ENCODE data around the gene PDE6G.

Gene PDE6G

DNA sequence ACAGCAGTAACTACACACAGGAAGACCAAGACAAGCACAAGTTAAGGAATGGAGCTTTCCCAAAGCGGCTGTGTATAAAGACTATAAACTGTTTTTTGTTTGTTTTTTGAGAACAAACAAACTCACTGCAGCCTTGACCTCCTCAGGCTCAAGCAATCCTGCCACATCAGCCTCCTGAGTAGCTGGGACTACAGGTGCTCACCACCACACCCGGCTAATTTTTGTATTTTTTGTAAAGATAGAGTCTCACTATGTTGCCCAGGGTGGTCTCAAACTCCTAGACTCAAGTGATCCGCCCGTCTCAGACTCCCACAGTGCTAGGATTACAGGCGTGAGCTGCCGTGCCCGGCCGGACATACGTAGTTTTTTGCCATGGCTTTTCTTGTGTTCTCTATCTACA, 4.1 kb upstream of the PDE6G start:
- no peak for DNase-seq

DNA sequence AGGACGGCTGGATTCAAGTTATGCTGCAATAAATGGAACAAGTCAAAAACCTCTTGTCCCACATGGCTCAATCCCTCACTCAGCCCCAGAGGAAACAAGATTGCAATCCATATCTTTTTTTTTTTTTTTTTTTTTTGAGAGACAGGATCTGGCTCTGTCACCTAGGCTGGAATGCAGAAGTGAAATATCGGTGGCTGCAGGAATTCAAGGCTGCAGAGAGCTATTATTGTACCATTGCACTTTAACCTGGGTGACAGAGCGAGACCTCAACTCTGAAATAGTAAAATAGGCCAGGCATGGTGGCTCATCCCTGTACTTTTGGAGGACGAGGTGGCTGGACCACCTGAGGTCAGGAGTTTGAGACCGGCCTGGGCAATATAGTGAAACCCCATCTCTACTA, 2.7 kb upstream of the PDE6G start:
- no peak for DNase-seq

DNA sequence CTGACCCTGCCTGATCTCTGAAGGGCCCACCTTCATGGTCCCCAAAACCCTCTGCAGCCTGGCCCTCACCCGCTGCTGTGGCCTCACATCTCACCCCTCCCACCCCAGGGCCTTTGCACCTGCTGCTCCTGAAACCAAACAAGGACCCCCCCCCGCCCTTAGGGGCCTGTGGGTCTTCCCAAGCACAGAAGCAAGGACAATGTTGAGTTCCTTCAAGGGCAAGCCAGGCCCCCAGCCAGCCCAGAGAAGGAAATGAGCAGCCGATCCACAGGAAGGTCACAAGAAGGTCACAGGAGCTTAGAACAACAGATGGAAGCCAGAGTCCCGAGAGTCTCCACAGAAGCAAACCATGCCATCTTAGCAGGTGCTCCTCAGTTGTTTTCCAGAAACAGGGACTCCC, 493 bp upstream of the PDE6G start:
- no peak for DNase-seq

DNA sequence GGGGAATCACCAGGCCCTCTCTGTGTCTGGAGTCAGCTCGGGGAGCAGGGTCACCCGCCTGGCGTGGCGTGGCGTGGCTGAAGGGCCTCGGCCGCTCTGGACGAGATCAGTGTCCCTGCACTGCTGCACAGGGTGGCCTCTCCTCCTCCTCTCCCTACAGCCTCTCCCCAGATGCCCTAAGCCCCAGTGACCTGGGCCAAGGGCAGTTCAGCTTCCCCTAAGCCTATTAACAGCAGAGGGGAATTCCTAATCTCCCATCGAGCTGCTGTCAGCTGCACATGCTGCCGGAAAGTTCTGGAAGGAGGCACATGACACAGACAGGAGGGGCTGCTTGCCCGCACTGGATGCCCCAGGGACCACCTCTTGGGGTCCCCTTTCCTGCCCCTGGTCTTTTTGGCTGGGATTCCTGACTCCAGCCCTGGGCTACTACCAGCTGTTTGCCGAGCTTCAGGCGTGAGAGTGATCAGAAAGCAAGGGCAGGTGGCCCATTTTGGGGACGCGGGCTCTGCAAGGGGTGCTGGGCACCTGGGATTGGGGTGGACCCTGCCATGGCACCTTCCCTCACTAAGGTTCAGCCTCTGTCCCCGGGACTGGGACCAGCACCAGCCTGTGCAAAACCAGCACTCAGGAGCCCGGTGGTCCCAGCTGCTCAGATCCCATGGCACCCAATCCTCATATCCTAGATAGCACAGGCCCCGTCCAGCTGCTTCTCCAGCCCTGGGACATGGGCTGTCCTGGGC, 794 bp downstream of the PDE6G start:
- no peak for DNase-seq

DNA sequence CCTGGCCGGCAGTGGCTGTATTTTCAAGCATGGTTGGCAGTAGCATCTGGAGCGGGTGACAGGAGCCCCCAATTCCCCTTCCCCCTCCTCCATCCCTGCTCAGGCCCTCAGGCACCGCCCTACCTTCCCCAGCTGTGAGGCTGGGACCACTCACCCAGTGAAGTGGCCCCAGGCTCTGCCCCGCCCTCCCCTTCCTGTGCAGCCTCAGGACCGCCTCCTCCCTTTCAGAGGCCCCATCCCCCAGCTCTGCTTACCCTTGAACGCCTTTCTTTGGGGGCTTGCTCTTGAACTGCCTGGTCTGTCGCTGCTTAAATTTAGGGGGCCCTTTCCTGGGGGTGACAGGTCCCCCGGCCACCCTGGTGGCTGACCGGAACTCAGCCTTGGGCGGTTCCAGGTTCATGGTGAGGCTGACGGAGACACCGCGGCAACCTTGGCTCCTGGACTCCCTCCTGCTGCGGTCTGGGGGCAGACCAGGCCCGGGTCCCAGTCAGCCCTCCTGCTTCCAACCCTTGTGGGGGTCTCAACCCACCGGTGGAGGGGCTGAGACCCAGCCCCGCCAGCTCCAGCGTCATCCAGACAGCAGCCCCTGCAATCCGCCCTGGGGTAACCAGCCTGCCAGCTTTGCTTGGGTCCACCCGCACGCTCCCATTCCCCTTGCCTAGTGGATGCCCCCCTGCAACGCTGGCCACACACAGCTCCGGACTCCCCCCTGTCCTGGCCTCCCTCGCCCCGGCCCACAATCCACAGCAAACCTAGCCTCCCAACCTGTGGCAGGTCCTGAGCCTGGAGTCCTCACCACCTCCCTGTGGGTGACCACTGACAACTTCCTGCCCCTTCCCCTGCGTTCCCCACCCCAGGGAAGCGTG, 3.2 kb downstream of the PDE6G start:
- no peak for DNase-seq

DNA sequence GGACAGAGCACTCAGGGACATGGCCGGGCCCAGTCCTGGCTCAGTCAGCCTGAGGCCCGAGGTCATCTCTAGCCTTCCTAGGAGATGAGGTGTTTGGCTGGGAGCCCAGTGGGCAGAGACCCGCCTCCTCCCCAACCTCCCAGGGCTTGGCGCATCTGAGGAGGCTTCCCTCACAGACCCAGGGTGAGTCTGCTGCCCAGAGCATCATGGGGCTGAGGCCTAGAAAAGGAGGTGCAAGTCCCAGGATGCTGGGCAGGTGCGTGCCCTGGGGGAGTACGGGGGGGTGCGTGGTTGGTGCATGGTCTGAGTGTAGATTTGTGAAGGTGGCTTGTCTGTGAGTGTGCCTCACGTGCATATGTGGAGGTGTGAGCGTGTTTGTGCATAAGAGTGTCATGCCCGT, 4.7 kb downstream of the PDE6G start:
- DNase-seq, result no peak

DNA sequence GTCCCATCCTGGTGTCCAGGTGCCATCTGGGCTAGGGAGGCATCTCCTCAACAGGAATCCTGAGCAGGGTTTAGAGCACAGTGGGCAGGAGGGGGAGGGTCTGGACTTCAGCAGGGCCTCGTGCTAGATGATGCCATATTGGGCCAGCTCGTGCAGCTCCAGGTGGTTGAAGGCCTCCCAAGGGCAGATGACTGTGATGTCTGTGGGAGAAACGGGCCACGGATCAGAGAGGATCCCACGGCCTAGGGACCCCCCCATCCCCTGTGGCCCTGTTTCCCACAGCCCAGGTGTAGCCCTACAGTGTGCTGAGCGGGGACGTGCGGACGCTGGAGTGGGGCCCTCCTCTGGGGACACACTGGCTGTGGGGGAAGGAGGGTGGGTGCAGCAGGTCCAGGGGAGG, 5.4 kb downstream of the PDE6G start:
- DNase-seq, result no peak

DNA sequence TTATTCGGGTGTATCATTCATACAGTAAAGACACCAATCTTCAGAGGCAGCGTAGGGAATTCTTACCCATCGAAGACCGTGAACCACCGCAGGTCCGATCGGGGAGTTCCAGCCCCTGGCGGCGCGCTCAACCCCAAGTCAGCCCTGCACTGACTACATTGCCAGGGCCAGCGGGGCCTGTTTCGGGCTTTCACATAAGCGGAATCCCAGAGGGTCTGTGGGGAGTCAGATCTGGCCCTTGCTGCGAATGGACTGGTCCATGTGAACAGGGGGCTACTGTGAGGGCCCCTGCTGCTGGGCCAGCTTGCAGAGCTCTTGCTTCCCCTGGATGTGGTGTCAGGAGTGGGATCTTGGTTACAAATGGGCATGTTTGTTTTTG, 7.6 kb downstream of the PDE6G start:
- no peak for DNase-seq

DNA sequence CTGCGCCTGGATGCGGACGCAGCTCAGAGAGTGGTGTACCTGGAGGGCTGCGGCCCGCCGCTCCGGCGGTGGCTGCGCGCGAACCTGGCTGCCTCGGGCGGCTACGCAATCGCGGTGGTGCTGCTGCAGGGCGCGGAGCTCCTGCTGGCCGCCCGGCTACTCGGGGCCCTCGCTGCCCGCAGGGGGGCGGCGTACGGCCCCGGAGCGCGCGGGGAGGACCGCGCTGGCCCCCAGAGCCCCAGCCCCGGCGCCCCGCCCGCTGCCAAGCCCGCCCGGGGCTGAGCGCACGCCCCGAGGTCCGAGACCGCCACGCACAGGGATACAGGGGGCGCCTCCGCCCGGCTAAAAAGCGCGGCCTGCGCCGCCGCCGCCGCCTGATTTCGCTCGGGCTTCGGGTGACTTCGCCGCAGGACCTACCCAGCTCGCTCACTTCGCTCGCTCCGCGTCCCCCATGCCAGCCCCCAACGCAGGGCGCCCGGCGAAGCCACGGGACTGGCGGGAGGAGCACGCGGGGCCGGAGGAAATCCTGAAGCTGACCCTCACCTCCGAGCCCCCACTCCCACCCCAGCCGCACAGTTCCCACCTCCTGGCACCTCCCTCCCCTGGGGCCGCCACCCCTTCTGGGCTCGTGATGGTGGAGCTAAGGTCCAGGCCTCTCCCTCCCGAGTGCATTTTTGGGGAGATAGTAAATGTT, 8.2 kb downstream of the PDE6G start:
- DNase-seq, result no peak

DNA sequence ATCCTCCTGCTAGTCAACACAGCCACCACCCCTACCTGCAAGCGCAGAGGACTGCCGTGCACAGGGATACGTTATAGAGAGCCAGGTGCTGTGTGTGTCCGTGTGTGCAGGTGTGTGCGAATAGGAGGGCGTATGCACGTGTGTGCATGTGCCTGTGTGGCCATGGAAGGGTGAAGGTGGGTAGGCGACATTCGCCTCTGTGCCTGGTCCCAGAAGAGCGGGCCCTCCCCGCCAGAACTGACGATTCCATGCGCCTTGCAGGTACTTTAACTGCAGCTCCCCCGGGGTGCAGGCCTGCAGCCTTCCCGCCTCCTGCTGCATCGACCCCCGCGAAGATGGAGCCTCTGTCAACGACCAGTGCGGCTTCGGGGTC, 8.7 kb downstream of the PDE6G start:
- DNase-seq, result no peak

DNA sequence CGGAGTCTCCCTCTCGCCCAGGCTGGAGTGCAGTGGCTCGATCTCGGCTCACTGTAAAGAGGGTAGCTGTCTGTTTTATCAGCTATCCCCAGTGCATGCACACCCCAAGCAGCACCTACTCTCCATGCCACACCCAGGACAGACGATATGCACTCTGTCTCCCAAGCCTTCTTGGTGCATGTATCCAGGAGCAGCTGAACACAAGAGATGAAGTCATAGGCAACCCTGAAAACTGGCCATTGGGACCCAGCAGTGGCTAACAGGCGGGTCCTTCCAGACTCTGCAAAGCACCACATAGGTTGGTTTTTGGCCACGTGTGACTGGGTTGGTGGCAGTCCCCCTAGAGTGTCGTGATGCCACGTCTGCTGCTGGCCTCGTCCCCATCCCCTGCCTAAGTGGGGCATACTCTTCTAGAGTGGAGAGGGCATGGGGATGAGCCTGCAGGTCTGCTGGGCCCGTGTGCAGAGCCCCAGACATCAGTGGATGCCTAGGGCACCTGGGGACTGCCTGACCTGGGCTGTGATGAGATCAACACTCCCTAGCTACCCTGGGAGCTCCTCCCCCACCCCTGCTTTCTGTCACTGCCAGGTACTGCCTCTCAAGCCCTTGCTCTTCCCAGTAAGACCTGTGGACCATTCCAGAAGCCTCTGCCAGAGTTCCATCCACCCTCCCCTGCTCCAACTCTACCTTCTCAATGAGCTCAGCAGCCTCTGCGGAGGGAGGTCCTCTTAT, 9.3 kb downstream of the PDE6G start:
- no peak for DNase-seq

DNA sequence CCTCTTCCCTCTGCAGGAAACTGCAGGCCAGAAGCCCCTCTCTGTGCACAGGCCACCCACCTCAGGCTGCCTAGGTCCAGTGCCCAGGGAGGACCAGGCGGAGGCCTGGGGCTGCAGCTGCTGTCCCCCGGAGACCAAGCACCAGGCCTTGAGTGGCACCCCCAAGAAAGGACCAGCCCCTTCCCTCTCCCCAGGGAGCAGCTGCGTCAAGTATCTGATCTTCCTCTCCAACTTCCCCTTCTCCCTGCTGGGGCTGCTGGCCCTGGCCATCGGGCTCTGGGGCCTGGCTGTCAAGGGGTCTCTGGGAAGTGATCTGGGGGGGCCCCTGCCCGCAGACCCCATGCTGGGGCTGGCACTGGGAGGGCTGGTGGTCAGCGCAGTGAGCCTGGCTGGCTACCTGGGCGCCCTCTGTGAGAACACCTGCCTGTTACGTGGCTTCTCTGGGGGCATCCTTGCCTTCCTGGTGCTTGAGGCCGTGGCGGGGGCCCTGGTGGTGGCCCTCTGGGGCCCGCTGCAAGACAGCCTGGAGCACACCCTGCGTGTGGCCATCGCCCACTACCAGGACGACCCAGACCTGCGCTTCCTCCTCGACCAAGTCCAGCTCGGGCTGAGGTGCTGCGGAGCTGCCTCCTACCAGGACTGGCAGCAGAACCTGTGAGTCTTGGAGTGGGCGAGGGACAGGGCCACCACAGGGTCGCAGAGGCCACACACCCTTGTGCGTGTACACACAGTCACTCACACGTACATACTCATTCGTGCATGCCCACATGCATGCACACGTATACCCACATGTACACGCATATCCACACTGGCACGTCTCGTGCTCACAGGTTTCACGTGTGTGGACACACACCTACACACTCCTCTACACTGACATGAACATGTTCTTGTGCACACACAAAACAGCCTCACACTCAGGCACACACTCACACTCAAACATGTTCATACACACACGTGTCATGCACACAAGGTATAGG, 11.1 kb downstream of the PDE6G start:
- no peak for DNase-seq

DNA sequence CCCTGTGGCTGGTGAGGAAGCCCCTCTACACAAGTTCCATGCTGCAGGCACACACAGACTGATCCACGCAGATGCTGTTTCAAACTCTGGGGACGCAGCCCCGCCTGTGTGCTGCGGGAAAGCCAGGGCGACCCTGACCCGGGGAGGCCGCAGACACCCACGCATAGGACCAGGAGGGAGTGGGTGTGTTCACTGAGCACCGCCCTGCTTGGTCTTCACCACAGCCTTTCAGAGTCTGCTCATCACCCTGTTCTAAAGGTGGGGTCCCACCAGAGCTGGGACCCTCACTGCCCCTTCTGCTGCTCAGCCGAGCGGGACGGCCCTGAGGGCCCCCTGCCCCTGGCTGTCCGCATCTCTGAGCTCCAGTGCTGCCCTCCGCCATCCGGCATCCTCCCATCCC, 11.8 kb downstream of the PDE6G start:
- no peak for DNase-seq

DNA sequence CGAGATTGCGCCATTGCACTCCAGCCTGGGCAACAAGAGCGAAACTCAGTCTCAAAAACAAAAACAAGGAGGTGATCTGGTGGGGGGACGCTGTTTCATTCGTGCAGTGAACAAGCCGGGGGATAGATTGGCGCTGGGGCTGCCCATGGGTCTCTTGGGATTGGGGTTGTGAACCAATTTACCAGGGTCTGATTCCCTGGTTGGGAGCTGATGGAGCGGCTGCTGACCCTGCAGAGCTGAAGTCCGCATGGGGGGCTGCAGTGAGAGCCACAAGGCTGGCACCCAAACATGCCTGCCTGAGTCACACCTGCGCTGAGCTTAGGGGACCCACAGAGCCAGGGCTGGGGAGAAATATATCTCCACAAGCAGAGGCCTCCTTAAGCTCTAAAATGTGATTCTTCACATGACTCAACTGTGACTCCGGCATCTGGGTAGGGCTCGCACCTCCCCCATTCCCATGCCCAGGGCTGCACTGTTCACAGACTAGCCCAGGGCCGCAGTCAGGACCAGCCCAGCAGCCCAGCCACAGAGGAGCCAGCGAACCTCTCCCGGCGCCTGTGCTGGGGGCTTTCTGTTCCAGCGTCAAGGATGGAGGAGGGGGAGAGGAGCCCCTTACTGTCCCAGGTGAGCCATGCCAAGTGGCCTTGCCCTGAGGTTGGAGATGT, 14.4 kb downstream of the PDE6G start:
- no peak for DNase-seq

DNA sequence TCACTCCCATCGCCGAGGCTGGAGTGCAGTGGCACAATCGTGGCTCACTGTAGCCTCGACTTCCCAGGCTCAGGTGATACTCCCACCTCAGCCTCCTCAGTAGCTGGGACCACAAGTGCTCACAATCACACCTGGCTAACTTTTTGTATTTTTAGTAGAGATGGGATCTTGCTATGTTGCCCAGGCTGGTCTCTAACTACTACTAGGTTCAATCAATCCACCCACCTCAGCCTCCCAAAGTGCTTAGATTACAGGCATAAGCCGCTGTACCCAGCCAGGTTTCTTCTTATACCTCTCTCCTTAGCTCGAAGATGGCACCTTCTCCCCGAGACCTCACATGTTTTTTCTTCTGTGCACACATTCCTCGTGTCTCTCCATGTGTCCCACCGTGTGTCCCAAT, 16.3 kb downstream of the PDE6G start:
- DNase-seq, result no peak

DNA sequence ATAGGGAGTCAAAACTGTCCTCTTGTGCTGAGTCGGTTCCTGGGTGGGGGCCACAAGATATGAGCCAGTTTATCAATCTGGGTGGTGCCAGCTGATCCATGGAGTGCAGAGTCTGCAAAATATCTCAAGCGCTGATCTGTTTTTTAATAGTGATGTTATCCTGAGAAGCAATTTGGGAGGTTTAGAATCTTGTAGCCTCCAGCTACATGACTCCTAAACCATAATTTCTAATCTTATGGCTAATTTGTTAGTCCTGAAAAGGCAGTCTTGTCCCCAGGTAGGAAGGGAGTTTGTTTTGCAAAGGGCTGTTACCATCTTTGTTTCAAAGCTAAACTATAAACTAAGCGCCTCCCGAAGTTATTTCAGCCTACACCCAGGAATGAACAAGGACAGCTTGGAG, 17.7 kb downstream of the PDE6G start:
- no peak for DNase-seq

DNA sequence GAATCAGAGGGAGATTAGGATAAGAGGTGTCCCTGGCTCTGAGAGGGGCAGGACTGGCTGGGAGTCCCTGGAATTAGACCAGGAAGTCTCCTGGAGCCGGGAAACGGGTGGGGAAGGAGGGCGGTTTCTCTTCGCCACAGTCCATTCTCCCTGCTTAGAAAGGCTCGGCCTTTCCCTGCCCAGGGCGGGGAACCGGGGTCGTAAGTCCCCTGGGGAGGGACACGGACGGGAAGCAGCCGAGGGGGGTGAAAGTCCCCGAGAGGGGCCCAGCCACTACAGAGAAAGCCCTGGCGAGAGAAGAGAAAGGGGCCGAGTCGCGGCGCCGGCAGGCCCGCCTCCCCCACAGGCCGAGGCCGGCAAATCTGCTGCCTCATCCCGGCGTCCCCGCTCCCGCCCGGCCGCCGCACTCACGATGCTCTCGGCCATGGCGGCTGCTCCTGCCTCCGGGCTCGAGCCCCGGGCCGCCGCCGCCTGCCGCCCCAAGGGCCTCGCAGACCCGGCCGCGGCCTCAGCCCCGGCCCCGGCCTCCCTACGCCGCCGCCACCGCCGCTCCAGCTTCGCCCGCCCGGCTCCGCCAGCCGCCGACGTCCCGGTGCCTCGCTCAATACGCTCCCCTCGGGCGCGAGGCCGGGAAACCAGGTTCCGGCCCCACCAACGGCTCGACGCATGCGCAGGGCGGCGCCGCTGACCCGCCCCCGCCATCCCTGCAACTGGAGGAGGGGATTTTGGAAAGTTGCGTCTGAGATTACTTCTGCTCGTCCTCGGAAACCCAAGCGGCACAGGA, 19.6 kb downstream of the PDE6G start, which contains the start of the genes NPLOC4 and TSPAN10:
Gene NPLOC4 (minus strand): TSS at position 608 of the 784 bp plus-strand sequence. CDS start 182 bp downstream, at position 426.
Gene TSPAN10 (plus strand): TSS at position 692 of the 784 bp plus-strand sequence. CDS start 5,217 bp downstream, outside the sequence.
- peak; percentile 82 for DNase-seq

DNA sequence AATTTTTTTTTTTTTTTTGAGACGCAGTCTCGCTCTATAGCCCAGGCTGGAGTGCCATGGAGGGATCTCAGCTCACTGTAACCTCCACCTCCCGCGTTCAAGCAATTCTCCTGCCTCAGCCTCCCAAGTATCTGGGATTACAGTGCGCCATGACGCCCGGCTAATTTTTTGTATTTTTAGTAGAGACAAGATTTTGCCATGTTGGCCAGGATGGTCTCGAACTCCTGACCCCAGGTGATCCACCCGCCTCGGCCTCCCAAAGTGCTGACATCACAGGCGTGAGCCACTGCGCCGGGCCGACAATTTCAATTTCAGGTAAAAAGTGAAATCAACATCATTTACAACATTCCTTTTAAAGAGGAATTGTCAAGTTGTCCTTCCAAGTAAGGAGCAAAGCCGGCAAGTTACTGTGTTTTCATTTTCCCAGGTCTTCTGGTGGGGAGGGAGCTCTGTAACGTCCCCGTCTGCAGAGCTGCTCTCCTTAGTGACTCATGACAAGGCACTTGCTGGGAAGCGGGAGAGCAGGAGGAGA, 20.3 kb downstream of the PDE6G start:
- no peak for DNase-seq

DNA sequence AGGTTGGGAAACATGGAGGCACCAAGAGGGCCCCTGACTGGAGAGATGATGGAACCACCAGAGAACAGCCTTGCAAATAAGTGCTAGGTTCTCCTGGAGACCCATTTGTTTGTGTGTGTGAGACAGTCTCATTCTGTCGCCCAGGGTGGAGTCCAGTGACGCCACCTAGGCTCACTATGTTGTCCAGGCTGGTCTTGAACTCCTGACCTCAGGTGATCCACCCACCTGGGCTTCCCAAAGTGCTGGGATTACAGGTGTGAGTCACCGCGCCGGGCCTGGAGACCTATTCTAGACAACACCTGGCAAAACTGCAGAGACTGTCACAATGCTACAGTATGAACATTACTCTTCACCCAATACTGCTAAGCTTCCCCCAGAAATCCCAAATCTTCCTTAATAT, 20.9 kb downstream of the PDE6G start:
- no peak for DNase-seq

DNA sequence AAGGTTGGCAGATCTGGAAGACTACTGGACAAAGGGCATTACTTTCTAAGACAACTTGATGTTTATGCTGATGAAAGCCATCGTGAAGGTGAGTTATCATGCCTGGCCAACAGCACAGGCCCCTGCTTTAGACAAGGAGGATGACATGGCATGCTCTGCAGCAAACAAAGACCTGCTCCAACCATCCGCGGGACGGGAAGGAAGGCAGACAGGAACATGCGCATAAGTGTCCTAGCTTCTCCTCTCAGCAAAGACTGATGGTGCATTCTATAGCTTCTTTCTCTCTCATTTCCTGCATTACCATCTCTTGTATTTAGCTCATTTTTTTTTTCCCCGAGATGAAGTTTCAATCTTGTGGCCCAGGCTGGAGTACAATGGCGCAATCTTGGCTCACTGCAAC, 24.9 kb downstream of the PDE6G start:
- DNase-seq, result no peak

Measured in CD4-positive, alpha-beta T cell treated with Interleukin-15 for 1 hour (primary cell).